BLaER1 (cell line): ENCODE results near the gene ZMYND10.

Source experiments
- H3K27ac ChIP-seq: shearing (Covaris generic); formaldehyde crosslinking; 2 replicates; pipeline ENCODE4 v1.8.1; 2022
- H3K27me3 ChIP-seq: shearing (Covaris generic); formaldehyde crosslinking; 2 replicates; pipeline ENCODE4 v1.8.1; 2022
- H3K36me3 ChIP-seq: shearing (Covaris generic); formaldehyde crosslinking; 2 replicates; pipeline ENCODE4 v1.8.1; 2022
- H3K4me1 ChIP-seq: shearing (Covaris generic); formaldehyde crosslinking; 2 replicates; pipeline ENCODE4 v1.8.1; 2022
- H3K4me2 ChIP-seq: shearing (Covaris generic); formaldehyde crosslinking; 2 replicates; pipeline ENCODE4 v1.8.1; 2022
- H3K4me3 ChIP-seq: shearing (Covaris generic); formaldehyde crosslinking; 2 replicates; pipeline ENCODE4 v1.8.1; 2022
- H3K9ac ChIP-seq: shearing (Covaris generic); formaldehyde crosslinking; 2 replicates; pipeline ENCODE4 v1.8.1; 2022
- H3K9me3 ChIP-seq: shearing (Covaris generic); formaldehyde crosslinking; 2 replicates; pipeline ENCODE4 v1.8.1; 2022
- H4K20me1 ChIP-seq: shearing (Covaris generic); formaldehyde crosslinking; 2 replicates; pipeline ENCODE4 v1.8.1; 2022
- Cebpa-rat ChIP-seq: shearing (Covaris generic); IDR thresholded peaks from 2 replicates; pipeline ENCODE4 v1.8.1; 2022

Gene ZMYND10

GRCh38 chr3:50357481-50357880, 11.9 kb upstream of the ZMYND10 start:
- Histone ChIP-seq H3K27me3 (no peaks in the 10 kb centered on the region), H3K4me3 (peak overlapping the region; percentile 90), H3K27ac (peak overlapping the region; percentile 30; the same call in 1 of the 2 replicates), H4K20me1 (peaks cover 67% of the 10 kb centered on the region), H3K4me2 (peak overlapping the region; percentile 100), H3K36me3 (peaks cover 57% of the 10 kb centered on the region), H3K4me1 (peaks cover 50% of the 10 kb centered on the region), H3K9ac (peak overlapping the region; percentile 95), H3K9me3 (no peaks in the 10 kb centered on the region)
- TF ChIP-seq Cebpa-rat = no peak

- H3K9me3 ChIP-seq = no peaks in the 10 kb centered on the region
- no peak overlapping the region for H3K27ac ChIP-seq
- peak overlapping the region; percentile 90 for H3K4me3 ChIP-seq
- H3K4me1 ChIP-seq = peaks cover 50% of the 10 kb centered on the region
- no peaks in the 10 kb centered on the region for H3K27me3 ChIP-seq
- peak overlapping the region; percentile 100 for H3K4me2 ChIP-seq
- H4K20me1 ChIP-seq = peaks cover 76% of the 10 kb centered on the region
- no peak for TF ChIP-seq Cebpa-rat
- peak overlapping the region; percentile 95 for H3K9ac ChIP-seq
- peaks cover 61% of the 10 kb centered on the region for H3K36me3 ChIP-seq
Observed at GRCh38 chr3:50356553-50356952, 11.0 kb upstream of the ZMYND10 start.

GRCh38 chr3:50355829-50356552, 10.5 kb upstream of the ZMYND10 start:
- Histone ChIP-seq H3K9me3 (no peaks in the 10 kb centered on the region), H3K27me3 (no peaks in the 10 kb centered on the region), H3K4me2 (peak overlapping the region; percentile 100), H4K20me1 (peaks cover 82% of the 10 kb centered on the region), H3K4me1 (peaks cover 55% of the 10 kb centered on the region), H3K36me3 (peaks cover 63% of the 10 kb centered on the region), H3K4me3 (peak overlapping the region; percentile 90), H3K9ac (peak overlapping the region; percentile 95), H3K27ac (no peak overlapping the region)
- no peak for TF ChIP-seq Cebpa-rat

GRCh38 chr3:50354850-50355249, 9.3 kb upstream of the ZMYND10 start:
- Histone ChIP-seq H3K4me1 (peaks cover 57% of the 10 kb centered on the region), H3K27ac (no peak overlapping the region), H4K20me1 (peaks cover 84% of the 10 kb centered on the region), H3K36me3 (peaks cover 63% of the 10 kb centered on the region), H3K4me3 (no peak overlapping the region), H3K4me2 (no peak overlapping the region), H3K9ac (peak overlapping the region; percentile 15; the same call in 1 of the 2 replicates), H3K9me3 (no peaks in the 10 kb centered on the region), H3K27me3 (no peaks in the 10 kb centered on the region)
- no peak for TF ChIP-seq Cebpa-rat

- Histone ChIP-seq H3K4me2 (no peak overlapping the region), H3K27me3 (no peaks in the 10 kb centered on the region), H3K4me1 (peaks cover 60% of the 10 kb centered on the region), H3K9ac (peak overlapping the region; percentile 29), H3K36me3 (peaks cover 63% of the 10 kb centered on the region), H3K27ac (no peak overlapping the region), H3K9me3 (no peaks in the 10 kb centered on the region), H4K20me1 (peaks cover 90% of the 10 kb centered on the region), H3K4me3 (no peak overlapping the region)
- TF ChIP-seq Cebpa-rat = no peak
Observed at GRCh38 chr3:50354186-50354764, 8.7 kb upstream of the ZMYND10 start.

- Histone ChIP-seq H3K4me3 (no peak overlapping the region), H4K20me1 (peaks cover 86% of the 10 kb centered on the region), H3K9me3 (no peaks in the 10 kb centered on the region), H3K27ac (no peak overlapping the region), H3K36me3 (peaks cover 71% of the 10 kb centered on the region), H3K4me1 (peaks cover 64% of the 10 kb centered on the region), H3K4me2 (no peak overlapping the region), H3K9ac (peak overlapping the region; percentile 29; the same call in 1 of the 2 replicates), H3K27me3 (no peaks in the 10 kb centered on the region)
- no peak for TF ChIP-seq Cebpa-rat
Observed at GRCh38 chr3:50353245-50354004, 7.9 kb upstream of the ZMYND10 start.

GRCh38 chr3:50352781-50353180, 7.2 kb upstream of the ZMYND10 start:
- no peak overlapping the region for H3K4me3 ChIP-seq
- H3K4me1 ChIP-seq = peaks cover 59% of the 10 kb centered on the region
- no peaks in the 10 kb centered on the region for H3K9me3 ChIP-seq
- no peak overlapping the region for H3K27ac ChIP-seq
- no peaks in the 10 kb centered on the region for H3K27me3 ChIP-seq
- H3K36me3 ChIP-seq = peaks cover 71% of the 10 kb centered on the region
- no peak overlapping the region for H3K4me2 ChIP-seq
- peaks cover 79% of the 10 kb centered on the region for H4K20me1 ChIP-seq
- H3K9ac ChIP-seq = no peak overlapping the region
- no peak for TF ChIP-seq Cebpa-rat

GRCh38 chr3:50351323-50351697, 5.8 kb upstream of the ZMYND10 start:
- H3K9ac ChIP-seq = peak overlapping the region; percentile 85
- no peak for TF ChIP-seq Cebpa-rat
- H3K36me3 ChIP-seq = peaks cover 61% of the 10 kb centered on the region
- no peaks in the 10 kb centered on the region for H3K27me3 ChIP-seq
- H3K27ac ChIP-seq = no peak overlapping the region
- H4K20me1 ChIP-seq = peaks cover 64% of the 10 kb centered on the region
- H3K4me1 ChIP-seq = peaks cover 46% of the 10 kb centered on the region
- H3K4me2 ChIP-seq = peak overlapping the region; percentile 98
- peak overlapping the region; percentile 74 for H3K4me3 ChIP-seq
- H3K9me3 ChIP-seq = no peaks in the 10 kb centered on the region

DNA sequence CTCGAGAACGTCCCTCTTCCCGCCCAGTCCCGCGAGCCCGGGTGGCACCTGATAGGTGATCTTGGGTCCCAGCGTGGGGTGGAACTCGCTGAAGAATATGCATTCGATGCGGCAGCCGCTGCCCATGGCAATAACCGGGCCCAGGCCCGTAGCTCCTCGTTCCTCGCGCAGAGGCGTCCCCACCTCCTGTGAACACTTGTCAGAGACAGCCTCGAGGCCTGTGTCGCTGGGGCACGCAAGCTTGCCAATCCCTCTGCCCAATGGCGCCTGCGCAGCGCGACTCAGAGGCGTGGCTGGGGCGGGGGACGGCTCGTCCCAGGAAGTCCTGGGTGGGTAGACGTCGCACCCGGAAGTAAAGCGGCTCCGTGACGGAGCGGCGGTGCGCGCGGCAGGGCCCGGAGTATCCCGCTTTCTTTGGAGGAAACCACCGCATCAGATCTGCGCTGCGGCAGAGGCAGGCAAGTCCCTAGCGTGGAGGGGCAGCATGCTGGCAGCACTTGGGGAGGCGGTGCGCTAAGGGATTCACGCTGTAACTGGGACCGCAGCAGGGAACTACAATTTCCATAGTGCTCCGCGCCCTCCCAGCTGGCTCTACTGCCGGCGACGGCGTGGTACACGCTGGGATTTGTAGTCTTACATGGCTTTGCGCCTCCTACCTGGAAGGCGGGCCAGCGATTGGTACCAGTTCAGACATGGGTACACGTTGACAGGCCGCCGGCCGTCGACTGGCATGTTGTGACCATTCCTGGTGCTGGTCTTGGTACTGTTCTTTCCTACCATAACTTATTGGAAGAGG, 5.2 kb upstream of the ZMYND10 start, which contains the start of the genes CYB561D2 and NPRL2:
Gene CYB561D2, plus strand, starts transcription at position 336 of the 796 bp plus-strand sequence. CDS start 572 bp downstream, outside the sequence.
Gene NPRL2, minus strand, starts transcription at position 249 of the 796 bp plus-strand sequence. Its CDS starts 123 bp downstream, at position 126.
- Histone ChIP-seq H3K27me3 (peaks cover 2% of the 10 kb centered on the region; the same call in 1 of the 2 replicates), H4K20me1 (peaks cover 59% of the 10 kb centered on the region), H3K4me3 (peak within 1 kb of the TSS; percentile 74), H3K9ac (peak within 1 kb of the TSS; percentile 85), H3K4me2 (peak within 1 kb of the TSS; percentile 98), H3K4me1 (peaks cover 46% of the 10 kb centered on the region), H3K36me3 (peaks cover 55% of the 10 kb centered on the region), H3K27ac (peak within 1 kb of the TSS; percentile 87), H3K9me3 (no peaks in the 10 kb centered on the region)
- TF ChIP-seq Cebpa-rat = no peak
